ENCODE measurements around the gene CD2AP.

The CD2AP gene

GRCh38 chr6:47661960-47662359 lies 184.4 kb downstream of the CD2AP start:
- no peaks in the 10 kb centered on the region for H3K36me3 ChIP-seq (ENCODE audit: insufficient read depth)
- H3K27ac ChIP-seq, result no peak overlapping the region

GRCh38 chr6:47663462-47664216 lies 186.1 kb downstream of the CD2AP start:
- Histone ChIP-seq H3K4me3 (IDR thresholded peaks at IDR 0.05; ENCODE audit: insufficient read depth, low read depth, low read length) (no peak overlapping the region), H3K27ac (no peak overlapping the region), H3K36me3 (ENCODE audit: insufficient read depth) (no peaks in the 10 kb centered on the region), H3K79me2 (ENCODE audit: insufficient read depth, low read depth) (no peaks in the 10 kb centered on the region), H3K9ac (no peak overlapping the region), H4K20me1 (ENCODE audit: insufficient read depth) (no peaks in the 10 kb centered on the region), H2AFZ (ENCODE audit: low read depth) (no peak overlapping the region), H3K27me3 (ENCODE audit: insufficient read depth, low read depth) (no peaks in the 10 kb centered on the region), H3K4me2 (no peak overlapping the region), H3K4me1 (ENCODE audit: low read depth, poor library complexity, severe bottlenecking) (no peaks in the 10 kb centered on the region)
- no peak for TF ChIP-seq CTCF (conservative IDR thresholded peaks at IDR 0.05; ENCODE audit: low read depth, low read length)

More at GRCh38 chr6:47661960-47662359, 184.4 kb downstream of the CD2AP start:
- no peak overlapping the region for H3K4me3 ChIP-seq (IDR thresholded peaks at IDR 0.05; ENCODE audit: insufficient read depth, low read depth, low read length)
- no peak for TF ChIP-seq CTCF (conservative IDR thresholded peaks at IDR 0.05; ENCODE audit: low read depth, low read length)
- H2AFZ ChIP-seq (ENCODE audit: low read depth), result no peak overlapping the region
- H3K27me3 ChIP-seq (ENCODE audit: insufficient read depth, low read depth), result no peaks in the 10 kb centered on the region
- no peaks in the 10 kb centered on the region for H3K79me2 ChIP-seq (ENCODE audit: insufficient read depth, low read depth)
- no peaks in the 10 kb centered on the region for H3K4me1 ChIP-seq (ENCODE audit: low read depth, poor library complexity, severe bottlenecking)
- no peak overlapping the region for H3K4me2 ChIP-seq
- no peaks in the 10 kb centered on the region for H4K20me1 ChIP-seq (ENCODE audit: insufficient read depth)
- no peak overlapping the region for H3K9ac ChIP-seq

GRCh38 chr6:47665112-47665511 lies 187.5 kb downstream of the CD2AP start:
- Histone ChIP-seq H3K4me1 (ENCODE audit: low read depth, poor library complexity, severe bottlenecking) (no peaks in the 10 kb centered on the region), H3K4me3 (IDR thresholded peaks at IDR 0.05; ENCODE audit: insufficient read depth, low read depth, low read length) (no peak overlapping the region), H3K9ac (no peak overlapping the region), H3K4me2 (no peak overlapping the region), H4K20me1 (ENCODE audit: insufficient read depth) (no peaks in the 10 kb centered on the region), H3K36me3 (ENCODE audit: insufficient read depth) (no peaks in the 10 kb centered on the region), H3K27ac (no peak overlapping the region), H2AFZ (ENCODE audit: low read depth) (no peak overlapping the region), H3K79me2 (ENCODE audit: insufficient read depth, low read depth) (no peaks in the 10 kb centered on the region), H3K27me3 (ENCODE audit: insufficient read depth, low read depth) (no peaks in the 10 kb centered on the region)
- no peak for TF ChIP-seq CTCF (conservative IDR thresholded peaks at IDR 0.05; ENCODE audit: low read depth, low read length)

- no peak overlapping the region for H2AFZ ChIP-seq (ENCODE audit: low read depth)
- no peaks in the 10 kb centered on the region for H3K27me3 ChIP-seq (ENCODE audit: insufficient read depth, low read depth)
- H3K4me3 ChIP-seq (IDR thresholded peaks at IDR 0.05; ENCODE audit: insufficient read depth, low read depth, low read length), result no peak overlapping the region
- H3K27ac ChIP-seq, result no peak overlapping the region
- no peak overlapping the region for H3K4me2 ChIP-seq
- TF ChIP-seq CTCF (conservative IDR thresholded peaks at IDR 0.05; ENCODE audit: low read depth, low read length), result no peak
- no peaks in the 10 kb centered on the region for H3K79me2 ChIP-seq (ENCODE audit: insufficient read depth, low read depth)
- H3K4me1 ChIP-seq (ENCODE audit: low read depth, poor library complexity, severe bottlenecking), result no peaks in the 10 kb centered on the region
- no peak overlapping the region for H3K9ac ChIP-seq
- H4K20me1 ChIP-seq (ENCODE audit: insufficient read depth), result no peaks in the 10 kb centered on the region
- H3K36me3 ChIP-seq (ENCODE audit: insufficient read depth), result no peaks in the 10 kb centered on the region
Observed at GRCh38 chr6:47669684-47670513, 192.3 kb downstream of the CD2AP start.
